Activated CD8-positive, alpha-beta memory T cell treated with anti-CD3 and anti-CD28 coated beads, Interleukin-2, amount 50 U/mL, for 4 hours (primary cell): ENCODE measurements around the gene S100A3.
"Not testable (repeated sequence)": the region's sequence is repeated elsewhere in the genome, so short reads cannot be mapped to it uniquely, and the experiment has no call there.

Experiments
- DNase-seq: peaks from one replicate; pipeline ENCODE4 v3.0.0-alpha.2; 2020

S100A3 gene, protein sequence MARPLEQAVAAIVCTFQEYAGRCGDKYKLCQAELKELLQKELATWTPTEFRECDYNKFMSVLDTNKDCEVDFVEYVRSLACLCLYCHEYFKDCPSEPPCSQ

DNA sequence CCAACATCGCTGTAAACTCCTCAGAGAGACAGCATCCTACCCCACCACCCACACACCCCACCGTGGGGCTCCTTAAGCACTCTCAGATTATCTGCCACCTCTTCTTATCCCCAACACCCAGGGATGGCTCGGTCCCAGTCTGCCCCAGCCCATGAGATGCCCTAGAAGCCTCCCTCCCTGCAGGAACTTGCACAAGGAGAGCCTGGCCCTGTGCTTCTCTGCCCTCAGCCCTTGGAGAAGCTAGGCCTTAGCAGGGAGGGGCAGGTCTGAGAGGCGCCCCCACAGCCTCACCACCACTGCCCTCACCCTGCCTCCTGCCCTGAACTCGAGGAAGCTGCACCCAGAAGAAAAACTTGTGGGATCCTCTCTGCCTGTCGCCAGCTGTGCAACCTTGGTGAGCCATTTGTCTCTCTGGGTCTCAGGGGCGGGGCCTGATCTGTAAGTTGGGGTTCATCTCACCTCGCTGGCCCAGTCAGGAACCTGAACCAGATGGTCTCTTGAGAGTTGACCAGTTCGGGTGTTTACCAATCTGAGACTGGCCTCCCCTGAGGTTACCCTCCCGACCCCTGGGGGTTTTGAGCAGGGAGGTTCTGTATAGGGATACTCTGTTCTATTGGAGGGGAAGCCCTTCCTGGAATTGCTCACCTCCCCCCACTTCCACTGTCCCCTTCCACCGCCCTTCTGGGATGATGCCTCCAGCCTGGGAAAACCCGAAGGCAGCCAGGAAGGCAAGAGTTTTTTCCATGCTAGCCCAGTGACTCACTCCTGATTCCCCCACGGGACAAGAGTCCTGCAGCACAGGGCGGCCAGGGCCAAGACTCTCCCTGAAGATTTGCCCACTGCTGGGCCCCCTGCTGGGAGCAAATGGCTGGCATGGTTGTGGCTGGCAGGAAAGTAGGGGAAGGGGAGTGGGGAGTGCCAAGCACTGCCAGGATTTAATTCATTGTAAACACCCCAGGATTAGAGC is at the start of gene S100A3:
S100A3 (minus strand) TSS at position 537 of the 967 bp plus-strand sequence. CDS start 773 bp downstream, outside the sequence.
- no peak for DNase-seq

DNA sequence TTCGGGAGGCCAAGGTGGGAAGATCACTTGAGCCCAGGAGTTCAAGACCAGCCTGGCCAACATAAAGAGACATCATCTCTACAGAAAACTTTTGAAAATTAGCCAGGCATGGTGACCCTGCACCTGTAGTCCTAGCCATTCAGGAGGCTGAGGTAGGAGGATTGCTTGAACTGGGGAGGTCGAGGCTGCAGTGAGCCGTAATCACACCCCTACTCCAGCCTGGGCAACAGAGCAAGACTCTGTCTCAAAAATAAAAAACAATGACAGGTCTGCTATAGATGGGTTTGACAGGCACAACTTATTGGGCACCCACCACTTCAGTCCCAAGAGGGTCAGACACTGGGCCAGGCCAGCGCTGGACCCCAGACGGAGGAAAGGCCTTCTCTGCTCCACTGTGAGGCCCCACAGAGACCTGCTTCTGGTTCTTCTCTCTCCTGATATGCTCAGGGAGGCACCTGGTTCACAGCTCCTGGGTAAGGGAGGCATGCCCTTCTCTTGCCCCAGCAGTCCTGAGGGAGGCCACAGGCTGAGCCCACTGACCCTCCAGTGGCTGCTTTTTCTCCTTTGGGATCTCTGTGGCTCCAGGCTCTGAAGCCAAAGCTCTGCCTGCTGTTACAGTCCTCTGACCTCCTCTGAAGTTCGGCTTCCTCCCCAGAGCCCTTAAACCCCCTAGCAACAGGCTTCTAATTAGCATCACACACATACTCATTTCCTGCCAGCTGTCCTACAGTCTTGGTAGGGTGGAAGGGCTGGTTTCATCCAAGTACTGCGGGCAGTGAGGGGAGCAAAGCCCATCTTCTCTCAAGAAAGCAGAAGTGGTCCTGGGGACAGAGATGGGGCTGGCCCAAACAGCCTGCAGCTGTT is 49.5 kb upstream of the S100A3 start:
- DNase-seq = no peak

DNA sequence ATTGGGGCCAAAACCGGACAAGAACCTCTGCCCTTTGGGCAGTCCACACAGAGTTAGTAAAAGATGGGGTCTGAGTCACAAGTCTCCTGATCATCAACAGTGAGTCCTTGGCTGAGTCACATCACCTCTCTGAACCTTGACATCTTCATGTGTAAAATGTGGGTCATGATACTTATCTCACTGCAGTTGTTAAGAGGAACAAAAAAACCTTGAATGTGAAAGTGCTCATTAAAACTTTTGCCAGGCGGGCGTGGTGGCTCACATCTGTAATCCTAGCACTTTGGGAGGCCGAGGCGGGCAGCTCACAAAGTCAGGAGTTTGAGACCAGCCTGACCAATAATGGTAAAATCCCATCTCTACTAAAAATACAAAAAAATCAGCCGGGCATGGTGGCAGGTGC is 48.1 kb upstream of the S100A3 start:
- no peak for DNase-seq

DNA sequence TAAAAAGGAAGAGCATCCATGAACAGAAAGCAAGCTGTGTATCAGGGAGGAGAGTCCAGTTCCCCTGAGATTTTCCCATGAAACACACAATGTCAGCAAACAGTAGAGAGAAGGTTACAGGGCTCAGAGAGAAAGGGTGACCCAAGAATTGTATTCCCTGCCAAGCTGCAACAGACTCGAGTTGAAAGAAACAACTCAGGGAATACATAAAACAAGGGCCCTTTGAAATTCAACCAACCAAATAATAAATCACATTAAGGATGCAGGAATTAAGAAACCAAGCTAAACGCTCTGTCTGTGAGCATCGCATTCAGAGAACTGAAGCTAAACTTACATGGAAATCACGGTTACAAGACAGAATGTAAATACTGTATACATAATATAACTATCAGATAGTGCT is 43.7 kb upstream of the S100A3 start:
- no peak for DNase-seq

DNA sequence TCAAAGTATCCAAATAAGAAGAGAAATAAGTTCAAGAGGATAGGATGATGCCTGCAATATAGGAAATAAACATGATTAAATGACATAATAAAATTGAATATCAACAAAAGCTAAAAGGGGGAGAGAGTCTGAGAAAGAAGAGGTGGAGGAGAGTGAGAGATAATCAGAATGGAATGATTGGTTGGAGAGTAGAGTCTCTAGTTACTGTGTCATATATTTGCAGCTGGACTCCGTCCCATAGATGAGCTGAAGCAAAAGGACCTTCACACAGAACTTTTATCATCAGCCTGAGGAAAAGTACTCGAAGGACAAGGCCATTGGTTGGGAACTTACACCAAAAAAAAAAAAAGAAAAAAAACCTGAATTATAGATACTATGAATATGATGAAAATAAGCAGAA is 39.4 kb upstream of the S100A3 start:
- DNase-seq = no peak

DNA sequence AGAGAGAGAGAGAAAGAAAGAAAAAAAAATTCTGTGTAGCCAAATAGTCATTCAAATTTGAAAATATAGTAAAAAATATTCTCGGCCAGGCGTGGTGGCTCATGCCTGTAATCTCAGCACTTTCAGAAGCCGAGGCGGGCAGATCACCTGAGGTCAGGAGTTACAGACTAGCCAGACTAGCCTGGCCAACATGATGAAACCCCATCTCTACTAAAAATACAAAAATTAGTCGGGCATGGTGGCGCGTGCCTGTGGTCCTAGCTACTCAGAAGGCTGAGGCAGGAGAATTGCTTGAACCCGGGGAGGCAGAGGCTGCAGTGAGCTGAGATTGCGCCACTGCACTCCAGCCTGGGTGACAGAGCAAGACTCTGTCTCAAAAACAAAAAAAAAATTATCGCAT is 39.0 kb upstream of the S100A3 start:
- not testable (repeated sequence) for DNase-seq

DNA sequence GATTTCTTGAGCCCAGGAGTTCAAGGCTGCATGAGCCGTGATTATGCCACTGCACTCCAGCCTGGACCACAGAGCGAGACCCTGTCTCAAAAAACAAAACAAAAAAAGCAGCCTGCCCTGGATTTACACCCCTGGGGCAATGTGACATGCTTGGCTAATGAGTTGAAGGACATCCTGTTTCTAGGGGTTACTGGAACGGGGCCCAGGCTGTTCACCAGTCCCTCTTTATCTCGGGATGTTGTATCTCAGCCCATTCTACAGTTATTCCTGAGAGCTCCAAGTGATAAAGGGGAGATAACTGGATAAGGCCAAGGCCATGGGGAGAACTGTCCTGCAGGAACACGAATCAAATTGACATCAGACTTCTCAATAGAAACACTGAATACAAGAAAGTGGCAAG is 38.3 kb upstream of the S100A3 start:
- no peak for DNase-seq

DNA sequence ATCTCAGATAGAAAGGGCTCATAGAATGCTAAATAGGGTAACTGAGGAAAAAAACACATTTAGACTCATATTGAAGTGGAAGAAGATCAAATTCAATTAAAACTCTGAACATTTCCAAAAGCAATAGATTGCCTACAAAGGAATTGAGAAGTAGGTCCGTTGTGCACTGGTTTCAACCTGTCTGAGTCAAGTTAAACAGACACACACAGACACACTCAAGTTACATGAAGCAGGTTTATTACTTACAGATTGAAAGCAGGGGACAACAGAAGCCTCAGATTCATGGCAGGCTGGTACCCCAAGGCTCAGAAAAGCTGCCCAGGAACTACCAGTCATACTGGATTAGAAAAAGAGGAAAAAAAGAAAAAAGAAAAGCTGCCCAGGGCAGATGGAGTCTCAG is 37.3 kb upstream of the S100A3 start:
- no peak for DNase-seq

DNA sequence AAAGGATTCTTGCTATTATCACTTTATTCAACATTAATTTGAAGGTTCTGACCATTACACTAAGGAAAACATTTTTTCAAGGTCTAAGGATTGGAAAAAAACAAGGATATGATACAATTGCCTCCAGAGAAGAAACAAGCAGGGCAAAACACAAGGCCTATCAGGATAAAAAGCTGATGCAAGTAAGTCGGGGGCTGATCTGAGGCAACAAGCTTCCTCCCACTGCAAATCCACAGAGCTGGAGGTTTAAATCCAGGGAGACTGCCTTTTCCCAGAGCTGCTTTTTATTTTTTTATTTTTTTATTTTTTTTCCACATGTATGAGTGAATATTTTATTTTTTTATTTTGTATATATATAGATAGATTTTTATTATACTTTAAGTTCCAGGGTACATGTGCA is 35.9 kb upstream of the S100A3 start:
- DNase-seq = no peak

DNA sequence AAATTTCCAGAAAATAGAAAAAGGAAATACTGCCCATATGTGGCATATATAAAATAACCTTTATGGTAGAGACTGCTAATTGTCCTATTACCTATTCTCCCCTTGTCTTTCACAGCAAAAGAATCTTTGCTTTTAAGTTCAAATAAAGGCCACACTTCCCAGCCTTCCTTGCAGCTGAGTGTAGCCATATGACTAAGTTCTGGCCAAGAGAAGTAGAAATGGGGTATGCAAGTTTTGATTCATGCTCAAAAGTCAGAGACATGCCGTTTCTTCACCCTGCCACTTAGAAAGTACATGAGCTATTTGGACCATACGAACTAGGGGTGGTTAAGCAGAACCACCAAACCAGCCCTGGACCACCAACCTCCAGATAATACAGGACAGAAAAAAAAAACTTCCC is 34.9 kb upstream of the S100A3 start:
- no peak for DNase-seq

DNA sequence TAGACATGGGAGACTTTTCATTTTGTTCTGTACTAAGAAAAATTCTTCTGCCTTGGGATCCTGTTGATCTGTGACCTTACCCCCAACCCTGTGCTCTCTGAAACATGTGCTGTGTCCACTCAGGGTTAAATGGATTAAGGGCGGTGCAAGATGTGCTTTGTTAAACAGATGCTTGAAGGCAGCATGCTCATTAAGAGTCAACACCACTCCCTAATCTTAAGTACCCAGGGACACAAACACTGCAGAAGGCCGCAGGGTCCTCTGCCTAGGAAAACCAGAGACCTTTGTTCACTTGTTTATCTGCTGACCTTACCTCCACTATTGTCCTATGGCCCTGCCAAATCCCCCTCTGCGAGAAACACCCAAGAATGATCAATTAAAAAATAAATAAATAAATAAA is 34.5 kb upstream of the S100A3 start:
- not testable (repeated sequence) for DNase-seq

DNA sequence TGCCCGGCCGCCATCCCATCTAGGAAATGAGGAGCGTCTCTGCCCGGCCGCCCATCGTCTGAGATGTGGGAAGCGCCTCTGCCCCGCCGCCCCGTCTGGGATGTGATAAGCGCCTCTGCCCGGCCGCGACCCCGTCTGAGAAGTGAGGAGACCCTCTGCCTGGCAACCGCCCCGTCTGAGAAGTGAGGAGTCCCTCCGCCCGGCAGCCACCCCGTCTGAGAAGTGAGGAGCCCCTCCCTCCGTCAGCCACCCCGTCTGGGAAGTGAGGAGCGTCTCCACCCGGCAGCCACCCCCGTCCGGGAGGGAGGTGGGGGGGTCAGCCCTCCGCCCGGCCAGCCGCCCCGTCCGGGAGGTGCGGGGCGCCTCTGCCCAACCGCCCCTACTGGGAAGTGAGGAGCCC is 33.8 kb upstream of the S100A3 start:
- not testable (repeated sequence) for DNase-seq

DNA sequence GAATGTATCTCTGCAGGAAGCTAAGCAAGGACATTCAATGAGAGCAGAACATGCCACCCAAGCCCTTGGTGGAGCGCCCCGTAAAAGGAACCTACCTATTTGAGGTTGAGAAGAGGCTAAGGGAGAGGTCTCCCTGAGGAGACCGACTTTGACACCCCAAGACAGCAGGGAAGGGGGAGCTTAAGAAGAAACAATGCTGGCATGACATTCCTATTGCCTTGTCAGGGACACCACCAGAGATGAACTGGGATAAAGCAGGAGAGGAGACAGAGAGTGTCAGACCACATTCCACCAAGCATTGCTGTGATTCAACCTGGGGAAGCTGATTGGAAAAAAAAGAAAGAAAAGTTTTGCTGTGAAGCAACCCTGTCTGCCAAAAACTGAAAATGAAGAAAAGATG is 29.9 kb upstream of the S100A3 start:
- no peak for DNase-seq

DNA sequence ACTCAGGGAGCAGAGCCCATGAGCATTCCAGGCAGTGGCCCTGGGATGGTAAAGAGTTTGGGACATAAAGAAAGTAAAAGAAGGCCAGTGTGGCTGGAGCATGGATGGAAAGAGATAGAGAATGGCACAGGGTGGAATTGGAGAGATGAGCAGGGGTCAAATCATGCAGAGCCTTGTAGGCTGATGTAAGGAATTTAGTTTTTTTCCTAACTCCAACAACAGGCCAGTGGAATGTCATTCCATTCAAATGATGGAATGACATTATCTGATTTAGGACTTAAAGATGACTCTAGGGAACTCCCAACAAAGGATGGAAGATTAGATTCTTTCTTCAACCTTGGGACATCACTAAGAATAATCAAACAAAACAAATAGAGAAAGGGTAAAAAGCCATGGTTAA is 29.4 kb upstream of the S100A3 start:
- no peak for DNase-seq

DNA sequence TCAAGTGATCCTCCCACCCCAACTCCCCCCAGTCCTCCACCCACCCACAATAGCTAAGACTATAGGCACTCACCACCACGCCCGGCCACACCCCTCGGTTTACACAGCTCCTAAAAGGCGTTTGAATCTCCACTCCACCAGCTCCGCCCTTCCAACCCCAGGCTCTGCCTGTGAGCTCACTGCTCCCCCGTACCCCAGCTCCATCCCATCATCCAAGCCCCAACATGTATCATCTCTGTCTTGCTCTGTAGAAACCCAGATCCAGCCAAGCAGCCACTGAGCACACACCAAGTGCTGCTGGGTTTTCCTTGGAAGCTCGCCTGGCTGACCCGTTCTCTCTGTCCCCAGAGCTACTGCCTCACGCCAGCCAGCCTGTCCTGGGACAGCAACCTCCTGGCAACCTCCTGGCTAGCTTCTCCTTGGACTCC is 28.6 kb upstream of the S100A3 start:
- DNase-seq = no peak

DNA sequence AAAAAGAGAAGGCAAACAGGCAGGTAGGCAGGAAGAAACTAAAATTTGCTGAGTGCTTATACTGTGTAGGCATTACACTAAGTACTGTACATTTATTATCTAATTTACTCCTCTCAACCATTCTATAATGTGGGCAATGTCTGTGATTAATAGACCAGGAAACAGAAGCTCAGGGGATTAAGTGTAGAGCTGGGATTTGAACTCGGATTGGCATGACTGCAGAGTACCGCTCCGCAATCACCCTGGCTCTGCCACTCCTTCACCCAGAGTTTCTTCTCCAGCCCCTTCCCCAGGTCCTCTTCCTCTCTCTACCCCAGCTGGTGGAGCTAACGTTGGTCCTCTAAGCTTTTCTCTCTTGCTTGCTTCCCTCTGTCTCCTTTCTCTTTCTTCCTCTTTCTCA is 28.1 kb upstream of the S100A3 start:
- no peak for DNase-seq

DNA sequence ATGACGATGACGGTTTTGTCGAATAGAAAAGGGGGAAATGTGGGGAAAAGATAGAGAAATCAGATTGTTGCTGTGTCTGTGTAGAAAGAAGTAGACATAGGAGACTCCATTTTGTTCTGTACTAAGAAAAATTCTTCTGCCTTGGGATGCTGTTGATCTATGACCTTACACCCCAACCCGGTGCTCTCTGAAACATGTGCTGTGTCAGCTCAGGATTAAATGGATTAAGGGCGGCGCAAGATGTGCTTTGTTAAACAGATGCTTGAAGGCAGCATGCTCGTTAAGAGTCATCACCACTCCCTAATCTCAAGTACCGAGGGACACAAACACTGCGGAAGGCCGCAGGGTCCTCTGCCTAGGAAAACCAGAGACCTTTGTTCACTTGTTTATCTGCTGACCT is 26.4 kb upstream of the S100A3 start:
- not testable (repeated sequence) for DNase-seq

DNA sequence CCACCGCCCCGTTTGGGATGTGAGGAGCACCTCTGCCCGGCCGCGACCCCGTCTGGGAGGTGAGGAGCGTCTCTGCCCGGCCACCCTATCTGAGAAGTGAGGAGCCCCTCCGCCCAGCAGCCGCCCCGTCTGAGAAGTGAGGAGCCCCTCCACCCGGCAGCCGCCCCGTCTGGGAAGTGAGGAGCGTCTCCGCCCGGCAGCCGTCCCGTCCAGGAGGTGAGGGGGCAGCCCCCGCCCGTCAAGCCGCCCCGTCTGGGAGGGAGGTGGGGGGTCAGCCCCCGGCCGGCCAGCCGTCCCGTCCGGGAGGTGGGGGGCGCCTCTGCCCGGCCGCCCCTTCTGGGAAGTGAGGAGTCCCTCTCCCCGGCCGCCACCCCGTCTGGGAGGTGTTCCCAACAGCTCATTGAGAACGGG is 26.0 kb upstream of the S100A3 start:
- DNase-seq = not testable (repeated sequence)

DNA sequence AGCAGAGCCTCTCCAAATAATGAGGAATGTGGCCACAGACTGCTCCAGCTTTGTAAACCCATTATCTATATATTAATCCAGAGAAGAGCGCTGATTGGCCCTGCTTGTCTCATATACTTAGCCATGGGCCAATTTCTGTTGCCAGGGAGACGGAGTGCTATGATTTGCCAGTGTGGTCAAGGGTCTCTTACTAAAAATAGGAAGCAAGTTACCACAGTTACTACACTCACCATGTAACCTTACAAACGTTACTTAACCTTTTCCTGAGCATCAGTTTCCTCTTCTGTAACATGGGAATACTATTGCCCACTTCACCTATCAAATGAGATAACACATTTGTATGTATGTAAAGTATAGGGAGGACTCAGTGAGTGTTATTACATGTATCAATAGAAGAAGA is 24.3 kb upstream of the S100A3 start:
- no peak for DNase-seq

DNA sequence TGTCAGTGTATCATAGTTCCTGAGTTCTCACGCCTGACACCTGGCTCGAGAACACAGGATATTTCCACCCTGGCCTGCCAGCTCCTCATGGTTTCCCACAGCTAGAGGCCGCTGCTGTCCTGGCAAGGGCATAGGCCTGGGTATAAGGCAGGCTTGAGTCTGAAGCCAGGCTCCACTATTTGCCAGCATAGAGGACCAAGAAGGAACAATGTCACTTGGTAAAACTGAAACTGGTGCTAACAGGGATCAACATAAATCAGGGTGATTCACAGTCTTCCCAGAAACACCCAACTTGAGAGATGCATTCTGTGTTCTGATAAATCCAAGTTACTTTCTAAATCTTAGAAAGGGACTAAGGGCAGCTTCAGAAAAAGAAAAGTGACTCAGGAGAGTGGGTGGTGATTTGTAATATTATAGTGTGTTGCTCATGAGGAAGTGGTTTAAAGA is 23.5 kb upstream of the S100A3 start:
- peak; percentile 36 for DNase-seq

DNA sequence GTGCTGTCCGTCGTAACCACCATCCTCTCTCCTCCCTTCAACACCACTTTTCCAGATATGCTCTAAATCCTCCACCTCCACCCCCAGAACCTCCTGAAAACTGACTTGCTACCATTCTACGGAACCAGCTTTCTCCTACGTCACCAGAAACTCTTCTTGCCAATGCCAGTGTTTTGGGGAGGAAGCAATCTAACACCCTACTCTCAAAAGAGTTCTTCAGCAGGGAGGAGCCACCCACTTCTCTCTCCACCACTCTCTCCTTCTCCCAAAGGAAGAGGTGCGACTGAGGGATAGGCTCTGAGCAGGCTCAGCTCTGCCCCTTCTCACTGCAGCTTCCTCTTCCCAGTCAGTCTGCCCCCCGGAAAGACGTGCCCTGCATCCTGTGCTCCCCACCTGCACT is 22.6 kb upstream of the S100A3 start:
- DNase-seq = no peak

DNA sequence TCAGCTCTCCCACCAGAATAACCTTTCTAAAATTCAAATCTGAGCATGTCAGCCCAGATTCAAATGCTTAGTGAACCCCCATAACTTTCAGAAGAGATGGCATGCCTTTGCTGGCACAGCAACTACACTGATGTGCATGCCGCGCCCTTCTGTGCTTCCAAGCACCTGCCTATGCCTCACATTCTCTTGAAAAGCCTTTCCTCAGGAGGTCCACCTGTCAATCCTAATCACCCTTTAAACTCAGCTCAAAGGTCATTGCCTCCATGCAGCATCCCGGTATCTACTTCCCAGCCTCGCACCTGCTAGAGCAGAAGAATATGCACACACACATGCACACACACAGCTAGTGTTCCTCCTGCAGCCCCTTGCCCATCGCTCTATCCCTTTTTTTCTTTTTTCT is 21.8 kb upstream of the S100A3 start:
- no peak for DNase-seq

DNA sequence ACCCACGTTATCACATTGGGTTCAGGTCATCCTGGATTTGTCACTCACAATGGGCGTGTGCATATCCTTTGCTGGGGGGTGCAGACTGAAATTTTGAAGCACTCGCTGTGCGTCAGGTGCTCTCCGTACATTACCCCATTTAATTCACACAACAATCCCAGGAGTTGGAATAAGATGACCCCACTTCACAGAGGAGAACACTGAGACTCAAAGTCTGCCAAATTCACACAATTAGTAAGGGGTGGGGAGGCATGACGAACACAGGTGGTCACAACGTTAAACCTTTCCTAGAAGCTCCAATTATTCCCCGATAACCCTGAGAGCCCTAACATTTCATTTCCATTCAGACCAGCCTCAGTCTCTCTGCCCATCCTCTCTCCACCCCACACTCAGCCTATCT is 20.4 kb upstream of the S100A3 start:
- DNase-seq = no peak
